SU-DHL-6 (cell line): Measurements from ENCODE around the gene RNF144B.

Experiments used
- H2AFZ ChIP-seq: fragments of 200-600 bp; sonication (generic); 2 replicates; pipeline ENCODE4 v1.6.1; 2014; ENCODE audit warnings: low read depth, mild to moderate bottlenecking, moderate library complexity, mixed read lengths, antibody characterized with exemption, low read length; ENCODE audit not compliant: severe bottlenecking
- H3F3A ChIP-seq: fragments of 200-600 bp; shearing (Covaris generic); 2 replicates; pipeline ENCODE4 v1.6.0; 2016; ENCODE audit warnings: antibody characterized with exemption, mild to moderate bottlenecking; ENCODE audit not compliant: insufficient read depth
- H3K27ac ChIP-seq: fragments of 200-600 bp; sonication (generic); 2 replicates; pipeline ENCODE4 v1.5.1; 2016; ENCODE audit warnings: low read depth, mild to moderate bottlenecking, low read length, moderate library complexity, mixed read lengths
- H3K27me3 ChIP-seq: fragments of 200-600 bp; sonication (generic), shearing (Covaris generic); 2 replicates; pipeline ENCODE4 v1.6.0; 2014; ENCODE audit warnings: mild to moderate bottlenecking, low read length
- H3K36me3 ChIP-seq: fragments of 200-600 bp; sonication (generic); 2 replicates; pipeline ENCODE4 v1.6.1; 2014; ENCODE audit warnings: mild to moderate bottlenecking, low read length, mixed read lengths
- H3K4me2 ChIP-seq: fragments of 300-600, 200-600 bp; shearing (Covaris generic), sonication (generic); 2 replicates; pipeline ENCODE4 v1.6.0; 2014; ENCODE audit warnings: low read length, low read depth, mild to moderate bottlenecking; ENCODE audit not compliant: poor library complexity, severe bottlenecking
- H3K4me3 ChIP-seq: fragments of 200-600 bp; sonication (generic); 2 replicates; pipeline ENCODE4 v1.5.1; 2014; ENCODE audit warnings: antibody characterized with exemption, low read length, mild to moderate bottlenecking, mixed read lengths; ENCODE audit not compliant: insufficient read depth, poor library complexity, severe bottlenecking
- H3K79me2 ChIP-seq: fragments of 200-600 bp; sonication (generic); 2 replicates; pipeline ENCODE4 v1.6.1; 2014; ENCODE audit warnings: mild to moderate bottlenecking, low read length, moderate library complexity; ENCODE audit not compliant: insufficient read depth
- H3K9ac ChIP-seq: fragments of 200-600 bp; sonication (generic); 2 replicates; pipeline ENCODE4 v1.7.0; 2014; ENCODE audit warnings: mild to moderate bottlenecking, low read length
- H3K9me2 ChIP-seq: fragments of 200-600 bp; sonication (generic); replicated peaks from 2 replicates; pipeline ENCODE4 v1.6.1; 2014; ENCODE audit warnings: low read length; ENCODE audit not compliant: insufficient read depth
- H3K9me3 ChIP-seq: fragments of 200-600 bp; sonication (generic); 2 replicates; pipeline ENCODE4 v1.6.1; 2014; ENCODE audit warnings: low read length, mixed read lengths; ENCODE audit not compliant: insufficient read depth
- H4K20me1 ChIP-seq: fragments of 200-600 bp; sonication (generic); 2 replicates; pipeline ENCODE4 v1.6.1; 2014; ENCODE audit warnings: low read depth, mild to moderate bottlenecking, antibody characterized with exemption, low read length, moderate library complexity, mixed read lengths
- CTCF ChIP-seq: fragments of 200-600 bp; sonication (generic); IDR thresholded peaks from one replicate; pipeline ENCODE4 v1.5.1; 2017; ENCODE audit warnings: antibody characterized with exemption, mild to moderate bottlenecking, low read length, moderate library complexity; ENCODE audit not compliant: insufficient read depth, poor library complexity, severe bottlenecking
- EZH2phosphoT487 ChIP-seq: fragments of 200-600 bp; sonication (generic), shearing (Covaris generic); conservative IDR thresholded peaks from 2 replicates; pipeline ENCODE4 v1.6.1; 2018; ENCODE audit warnings: mild to moderate bottlenecking, antibody characterized with exemption, low read length, moderate library complexity, mixed read lengths

The RNF144B gene

GRCh38 chr6:18485660-18486435, 98.7 kb downstream of the RNF144B start:
- no peaks in the 10 kb centered on the region for H3K36me3 ChIP-seq
- no peak overlapping the region for H2AFZ ChIP-seq
- no peaks in the 10 kb centered on the region for H3K27me3 ChIP-seq
- no peak overlapping the region for H3K4me2 ChIP-seq
- no peaks in the 10 kb centered on the region for H4K20me1 ChIP-seq
- no peaks in the 10 kb centered on the region for H3F3A ChIP-seq
- H3K9me3 ChIP-seq = no peaks in the 10 kb centered on the region
- no peaks in the 10 kb centered on the region for H3K79me2 ChIP-seq
- H3K27ac ChIP-seq = no peak overlapping the region
- H3K9ac ChIP-seq = no peak overlapping the region
- H3K9me2 ChIP-seq = no peaks in the 10 kb centered on the region
- H3K4me3 ChIP-seq = no peak overlapping the region
- TF ChIP-seq EZH2phosphoT487 = no peak

- Histone ChIP-seq H3K9me3 (no peaks in the 10 kb centered on the region), H3K27ac (no peak overlapping the region), H2AFZ (no peak overlapping the region), H3K27me3 (no peaks in the 10 kb centered on the region), H3K79me2 (no peaks in the 10 kb centered on the region), H3K36me3 (no peaks in the 10 kb centered on the region), H4K20me1 (no peaks in the 10 kb centered on the region), H3K9ac (no peak overlapping the region), H3F3A (no peaks in the 10 kb centered on the region), H3K4me3 (no peak overlapping the region), H3K4me2 (no peak overlapping the region), H3K9me2 (no peaks in the 10 kb centered on the region)
- TF ChIP-seq EZH2phosphoT487 = no peak
- TF ChIP-seq CTCF = no peak
Observed at GRCh38 chr6:18488004-18488403, 100.9 kb downstream of the RNF144B start.

GRCh38 chr6:18488526-18489270, 101.5 kb downstream of the RNF144B start:
- Histone ChIP-seq H3K9me3 (no peaks in the 10 kb centered on the region), H3K4me2 (no peak overlapping the region), H3K79me2 (no peaks in the 10 kb centered on the region), H2AFZ (no peak overlapping the region), H3F3A (no peaks in the 10 kb centered on the region), H3K27me3 (no peaks in the 10 kb centered on the region), H3K9ac (no peak overlapping the region), H3K4me3 (no peak overlapping the region), H3K36me3 (no peaks in the 10 kb centered on the region), H3K27ac (no peak overlapping the region), H4K20me1 (no peaks in the 10 kb centered on the region), H3K9me2 (no peaks in the 10 kb centered on the region)
- TF ChIP-seq EZH2phosphoT487 = no peak
- TF ChIP-seq CTCF = no peak

- no peak overlapping the region for H3K27ac ChIP-seq
- no peak overlapping the region for H3K4me3 ChIP-seq
- no peak overlapping the region for H3K4me2 ChIP-seq
- H2AFZ ChIP-seq = no peak overlapping the region
- no peak overlapping the region for H3K9ac ChIP-seq
- H3K9me3 ChIP-seq = no peaks in the 10 kb centered on the region
- no peaks in the 10 kb centered on the region for H3K9me2 ChIP-seq
- no peak for TF ChIP-seq EZH2phosphoT487
- no peak for TF ChIP-seq CTCF
- H3K79me2 ChIP-seq = no peaks in the 10 kb centered on the region
- no peaks in the 10 kb centered on the region for H3K36me3 ChIP-seq
- H3F3A ChIP-seq = no peaks in the 10 kb centered on the region
- H4K20me1 ChIP-seq = no peaks in the 10 kb centered on the region
- H3K27me3 ChIP-seq = no peaks in the 10 kb centered on the region
Observed at GRCh38 chr6:18489335-18489734, 102.2 kb downstream of the RNF144B start.
